Measurements from ENCODE around the gene SLC12A9.
"Not testable (repeated sequence)": the region's sequence is repeated elsewhere in the genome, so short reads cannot be mapped to it uniquely, and the experiment has no call there.

Gene SLC12A9

DNA sequence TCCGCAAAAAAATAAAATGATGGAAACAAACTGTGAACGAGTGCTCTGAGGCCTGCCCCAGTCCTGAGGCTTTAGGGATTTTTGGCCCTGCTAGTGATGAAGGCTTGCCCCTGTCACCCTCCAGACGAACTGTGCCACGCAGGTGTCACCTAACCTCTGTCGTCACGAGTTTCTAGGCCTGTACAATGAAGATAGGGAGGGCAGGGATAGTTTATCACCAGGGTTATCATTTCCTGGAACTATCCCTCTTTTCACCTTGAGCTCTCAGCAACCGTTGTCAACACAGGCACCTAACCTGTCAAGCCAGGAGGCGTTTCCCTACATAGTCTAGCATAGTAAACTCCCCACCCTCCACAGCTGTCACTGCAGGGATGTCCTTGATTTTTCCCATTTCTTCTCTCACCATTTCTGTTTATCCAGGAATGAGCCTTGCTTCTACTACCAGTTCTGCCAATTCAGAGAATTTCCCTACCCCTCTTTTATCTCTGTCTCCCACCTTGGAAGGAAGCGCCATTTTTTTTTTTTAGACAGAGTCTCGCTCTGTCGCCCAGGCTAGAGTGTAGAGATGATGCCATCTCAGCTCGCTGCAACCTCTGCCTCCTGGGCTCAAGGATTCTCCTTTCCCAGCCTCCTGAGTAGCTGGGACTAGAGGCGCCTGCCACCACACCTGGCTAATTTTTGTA lies 45.4 kb downstream of the SLC12A9 start:
- DNase-seq, result no peak

DNA sequence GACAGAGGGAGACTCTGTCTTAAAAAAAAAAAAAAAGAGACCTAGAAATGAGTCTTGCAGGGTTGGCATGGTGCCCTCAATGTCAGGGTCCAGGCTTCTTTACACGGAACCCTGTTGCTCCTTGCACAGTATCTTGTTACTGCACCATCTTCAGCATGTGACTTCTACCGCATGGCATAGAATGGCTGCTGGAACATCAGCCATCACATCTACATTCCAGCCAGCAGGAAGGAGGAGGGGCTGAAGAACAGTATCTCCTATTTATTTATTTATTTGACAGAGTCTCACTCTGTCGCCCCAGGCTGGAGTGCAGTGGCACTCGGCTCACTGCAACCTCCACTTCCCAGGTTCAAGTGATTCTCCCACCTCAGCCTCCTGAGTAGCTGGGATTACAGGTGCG lies 46.9 kb downstream of the SLC12A9 start:
- no peak for DNase-seq

- no peak for DNase-seq
Measured at GRCh38 chr7:100900978-100901377, 48.5 kb downstream of the SLC12A9 start.

DNA sequence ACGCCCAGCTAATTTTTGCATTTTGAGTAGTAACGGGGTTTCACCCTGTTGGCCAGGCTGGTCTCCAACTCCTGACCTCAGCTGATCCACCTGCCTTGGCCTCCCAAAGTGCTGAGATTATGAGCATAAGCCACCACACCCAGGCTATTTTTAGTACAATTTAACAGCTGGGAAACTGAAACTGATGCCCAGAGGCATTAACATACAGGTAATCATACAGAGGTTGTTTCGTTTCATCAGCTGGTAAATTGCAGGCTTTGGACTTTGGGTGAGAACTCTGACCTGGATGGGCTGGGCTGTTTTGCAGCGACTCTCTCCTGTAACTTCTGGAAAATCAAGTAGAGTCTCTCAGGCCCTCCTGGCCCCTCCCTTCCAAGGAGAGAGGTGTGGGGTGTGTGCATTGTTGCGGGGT lies 49.4 kb downstream of the SLC12A9 start:
- no peak for DNase-seq

DNA sequence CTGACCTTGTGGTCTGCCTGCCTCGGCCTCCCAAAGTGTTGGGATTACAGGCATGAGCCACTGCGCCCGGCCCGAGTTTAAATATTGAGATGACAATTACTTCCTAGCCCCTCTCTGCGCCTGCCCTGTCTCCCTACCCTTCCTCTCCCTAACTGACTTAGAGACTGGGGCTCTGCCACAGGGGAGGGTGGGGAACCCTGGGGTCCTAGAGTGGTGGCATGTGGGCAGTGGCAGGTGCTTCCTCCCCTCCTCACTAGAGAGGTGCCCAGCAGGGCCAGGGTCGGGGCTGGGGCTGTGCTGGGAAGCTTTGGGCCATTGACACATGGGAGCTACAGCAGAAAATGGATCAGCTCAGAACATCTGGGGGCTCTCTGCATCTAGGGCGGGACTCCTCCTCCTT lies 50.1 kb downstream of the SLC12A9 start:
- DNase-seq, result no peak

GRCh38 chr7:100908512-100908911 lies 56.0 kb downstream of the SLC12A9 start:
- no peak for DNase-seq

DNA sequence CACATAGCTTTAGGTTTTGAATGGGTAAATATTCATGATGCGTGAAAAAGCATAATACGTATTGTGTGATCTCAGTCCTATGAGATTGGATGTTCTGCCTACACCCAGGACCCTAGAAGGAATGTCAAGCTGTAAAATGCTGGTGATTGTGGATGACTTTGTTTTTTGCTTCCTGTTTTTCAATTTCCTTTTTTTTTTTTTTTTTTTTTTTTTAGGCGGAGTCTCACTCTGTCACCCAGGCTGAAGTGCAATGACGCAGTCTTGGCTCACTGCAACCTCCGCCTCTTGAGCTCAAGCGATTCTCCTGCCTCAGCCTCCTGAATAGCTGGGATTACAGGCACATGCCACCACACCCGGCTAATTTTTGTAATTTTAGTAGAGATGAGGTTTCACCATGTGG lies 57.9 kb downstream of the SLC12A9 start:
- DNase-seq, result not testable (repeated sequence)

DNA sequence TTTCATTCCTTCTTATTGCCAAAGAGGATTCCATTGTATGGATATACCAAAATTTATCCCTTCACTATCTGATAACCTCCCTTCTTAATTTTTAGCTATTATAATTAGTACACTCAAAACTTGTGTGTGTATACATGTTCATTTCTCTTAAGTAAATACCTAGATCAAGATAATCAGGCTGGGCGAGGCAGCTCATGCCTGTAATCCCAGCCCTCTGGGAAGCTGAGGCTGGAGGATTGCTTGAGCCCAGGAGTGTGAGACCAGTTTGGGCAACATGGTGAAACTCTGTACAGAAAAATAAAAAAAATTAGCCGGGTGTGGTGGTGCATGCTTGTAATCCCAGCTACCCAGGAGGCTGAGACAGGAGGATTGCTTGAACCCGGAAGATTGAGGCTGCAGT lies 59.0 kb downstream of the SLC12A9 start:
- no peak for DNase-seq

- DNase-seq, result no peak
Measured at GRCh38 chr7:100914208-100914878, 61.8 kb downstream of the SLC12A9 start.

DNA sequence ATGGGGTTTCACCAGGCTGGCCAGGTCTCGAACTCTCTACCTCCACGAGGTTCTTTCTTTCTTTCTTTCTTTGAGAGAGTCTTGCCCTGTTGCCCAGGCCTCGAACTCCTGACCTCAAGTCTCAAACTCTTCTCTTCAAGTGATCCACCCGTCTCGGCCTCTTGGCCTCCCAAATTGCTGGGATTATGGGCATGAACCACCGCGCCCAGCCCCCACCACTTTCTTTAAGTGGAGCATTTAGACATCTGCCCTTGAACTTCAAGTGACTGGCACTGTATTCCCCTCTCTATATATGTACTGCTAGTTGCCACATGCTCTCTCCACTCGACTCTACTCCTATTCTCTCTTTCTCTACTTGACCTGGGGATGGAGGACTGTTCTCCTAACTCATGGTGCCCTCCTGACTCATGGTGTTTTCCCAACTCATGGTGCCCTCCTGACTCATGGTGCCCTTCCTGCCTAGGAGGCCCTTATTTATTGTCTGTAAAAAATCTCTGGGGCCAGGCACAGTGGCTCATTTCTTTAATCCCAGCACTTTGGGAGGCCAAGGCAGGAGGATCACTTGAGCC lies 62.5 kb downstream of the SLC12A9 start:
- no peak for DNase-seq

All from activated effector memory CD4-positive, alpha-beta T cell treated with Interleukin-2 at 50 U/mL for 16 hours (primary cell).